Uterus (tissue), 2 donors: ENCODE data around the gene FGB.

Experiments
- POLR2A ChIP-seq, 2 donors: fragments of 450-650 bp; IDR thresholded peaks; one replicate each; pipeline ENCODE4 v1.6.1; 2016; ENCODE audit warnings: antibody characterized with exemption in 2 of 2, mild to moderate bottlenecking in 1 of 2, moderate library complexity in 1 of 2
- TF ChIP-seq, protein P1 (sequence below), 4 experiments: fragments of 200-600 bp in 2 of 4; fragments of 450-650 bp in 2 of 4; sonication (generic) in 2 of 4; IDR thresholded peaks; one replicate each; pipeline ENCODE4 v1.5.1; 2016 to 2019; ENCODE audit warnings: antibody characterized with exemption in 4 of 4, mild to moderate bottlenecking in 2 of 4, moderate library complexity in 1 of 4

DNA sequence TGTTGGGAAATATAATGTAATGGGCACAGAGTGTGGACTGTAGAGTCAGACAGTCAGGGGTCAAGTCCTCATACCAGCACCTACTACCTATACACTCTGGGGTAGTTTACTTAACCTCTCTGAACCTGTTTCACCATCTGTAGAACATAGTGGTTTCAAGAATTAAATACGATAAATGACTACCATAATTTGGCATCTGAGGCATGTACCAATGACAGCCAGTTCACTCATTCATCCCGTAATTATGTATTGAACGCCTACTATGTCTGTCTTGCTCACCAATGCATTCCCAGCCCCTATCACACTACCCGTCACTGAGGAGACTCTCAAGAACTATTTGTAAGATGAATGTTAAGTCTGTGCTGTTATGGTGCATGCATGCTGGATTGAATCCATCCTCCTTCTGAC is 2.0 kb upstream of the FGB start:
- no peak for TF ChIP-seq POLR2A (IDR thresholded peaks at IDR 0.05)
- TF ChIP-seq, protein P1, sequence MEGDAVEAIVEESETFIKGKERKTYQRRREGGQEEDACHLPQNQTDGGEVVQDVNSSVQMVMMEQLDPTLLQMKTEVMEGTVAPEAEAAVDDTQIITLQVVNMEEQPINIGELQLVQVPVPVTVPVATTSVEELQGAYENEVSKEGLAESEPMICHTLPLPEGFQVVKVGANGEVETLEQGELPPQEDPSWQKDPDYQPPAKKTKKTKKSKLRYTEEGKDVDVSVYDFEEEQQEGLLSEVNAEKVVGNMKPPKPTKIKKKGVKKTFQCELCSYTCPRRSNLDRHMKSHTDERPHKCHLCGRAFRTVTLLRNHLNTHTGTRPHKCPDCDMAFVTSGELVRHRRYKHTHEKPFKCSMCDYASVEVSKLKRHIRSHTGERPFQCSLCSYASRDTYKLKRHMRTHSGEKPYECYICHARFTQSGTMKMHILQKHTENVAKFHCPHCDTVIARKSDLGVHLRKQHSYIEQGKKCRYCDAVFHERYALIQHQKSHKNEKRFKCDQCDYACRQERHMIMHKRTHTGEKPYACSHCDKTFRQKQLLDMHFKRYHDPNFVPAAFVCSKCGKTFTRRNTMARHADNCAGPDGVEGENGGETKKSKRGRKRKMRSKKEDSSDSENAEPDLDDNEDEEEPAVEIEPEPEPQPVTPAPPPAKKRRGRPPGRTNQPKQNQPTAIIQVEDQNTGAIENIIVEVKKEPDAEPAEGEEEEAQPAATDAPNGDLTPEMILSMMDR (IDR thresholded peaks at IDR 0.05), result no peak
